Neuron (in vitro differentiated cells): Measurements from ENCODE around the gene SLC13A2.

ENCODE experiments used
- H2AFZ ChIP-seq: one replicate; pipeline ENCODE4 v1.6.1; 2013; ENCODE audit warnings: low read depth, mild to moderate bottlenecking, inconsistent platforms, low read length, moderate library complexity
- H3K27me3 ChIP-seq: one replicate; pipeline ENCODE4 v1.6.1; 2013; ENCODE audit warnings: low read length; ENCODE audit not compliant: insufficient read depth
- H3K36me3 ChIP-seq: one replicate; pipeline ENCODE4 v1.6.1; 2013; ENCODE audit warnings: low read length; ENCODE audit not compliant: insufficient read depth
- H3K4me1 ChIP-seq: one replicate; pipeline ENCODE4 v1.6.1; 2013; ENCODE audit warnings: low read length; ENCODE audit not compliant: insufficient read depth
- H3K4me3 ChIP-seq: 2 replicates; pipeline ENCODE4 v1.5.1; 2013; ENCODE audit warnings: mild to moderate bottlenecking, low read length, moderate library complexity
- H3K9me3 ChIP-seq: one replicate; pipeline ENCODE4 v1.6.1; 2013; ENCODE audit warnings: low read length

Gene SLC13A2

DNA sequence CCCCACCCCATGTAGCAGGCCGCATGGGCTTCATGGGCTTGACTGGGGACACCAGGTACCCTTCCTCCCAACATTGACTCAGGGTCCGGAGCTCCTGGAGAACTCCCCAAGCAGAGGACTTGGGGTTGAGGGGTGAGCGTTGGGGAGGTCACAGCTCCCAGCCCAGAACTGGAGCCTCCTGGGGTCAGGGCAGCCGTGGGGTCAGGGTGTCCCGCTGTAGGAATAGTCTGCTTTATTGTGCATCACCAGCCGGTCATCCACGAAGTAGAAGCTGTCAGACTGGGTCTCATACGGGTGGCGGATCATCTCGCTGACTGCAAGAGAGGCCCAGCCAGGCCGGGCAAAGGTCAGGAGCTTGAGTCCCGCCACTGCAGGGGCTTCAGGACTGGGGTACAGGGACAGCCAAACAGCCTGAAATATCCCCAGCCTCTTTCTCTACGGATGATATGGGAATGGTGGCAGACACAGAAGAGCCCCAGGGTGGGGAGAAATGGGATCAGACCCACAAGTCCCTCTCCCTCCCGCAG is 73.7 kb downstream of the SLC13A2 start:
- Histone ChIP-seq H3K9me3 (no peaks in the 10 kb centered on the region), H2AFZ (no peak overlapping the region), H3K4me1 (peaks cover 12% of the 10 kb centered on the region), H3K27me3 (no peaks in the 10 kb centered on the region), H3K36me3 (peaks cover 11% of the 10 kb centered on the region), H3K4me3 (no peak overlapping the region)
